HEK293T (cell line): ENCODE measurements around the gene GIPC3.

ENCODE experiments used
- BHLHE40 ChIP-seq: fragments of 450-650 bp; IDR thresholded peaks from 2 replicates; pipeline ENCODE4 v1.6.1; 2016; ENCODE audit warnings: mild to moderate bottlenecking, moderate library complexity, borderline replicate concordance
- ELF4 ChIP-seq: fragments of 450-650 bp; IDR thresholded peaks from 2 replicates; pipeline ENCODE4 v1.6.1; 2017; ENCODE audit warnings: antibody characterized with exemption
- FOXA1 ChIP-seq: fragments of 450-650 bp; IDR thresholded peaks from 2 replicates; pipeline ENCODE4 v1.6.1; 2016; ENCODE audit warnings: mild to moderate bottlenecking
- FOXM1 ChIP-seq: fragments of 450-650 bp; IDR thresholded peaks from 2 replicates; pipeline ENCODE4 v1.6.1; 2017; ENCODE audit warnings: mild to moderate bottlenecking, borderline replicate concordance
- SP1 ChIP-seq: fragments of 450-650 bp; IDR thresholded peaks from 2 replicates; pipeline ENCODE4 v1.6.1; 2017
- TARDBP ChIP-seq: fragments of 450-650 bp; IDR thresholded peaks from 2 replicates; pipeline ENCODE4 v1.6.1; 2016
- ZNF384 ChIP-seq: fragments of 450-650 bp; IDR thresholded peaks from 2 replicates; pipeline ENCODE4 v1.6.1; 2016
- TF ChIP-seq, protein P1 (sequence below): fragments of 450-650 bp; IDR thresholded peaks from 2 replicates; pipeline ENCODE4 v1.6.1; 2016

DNA sequence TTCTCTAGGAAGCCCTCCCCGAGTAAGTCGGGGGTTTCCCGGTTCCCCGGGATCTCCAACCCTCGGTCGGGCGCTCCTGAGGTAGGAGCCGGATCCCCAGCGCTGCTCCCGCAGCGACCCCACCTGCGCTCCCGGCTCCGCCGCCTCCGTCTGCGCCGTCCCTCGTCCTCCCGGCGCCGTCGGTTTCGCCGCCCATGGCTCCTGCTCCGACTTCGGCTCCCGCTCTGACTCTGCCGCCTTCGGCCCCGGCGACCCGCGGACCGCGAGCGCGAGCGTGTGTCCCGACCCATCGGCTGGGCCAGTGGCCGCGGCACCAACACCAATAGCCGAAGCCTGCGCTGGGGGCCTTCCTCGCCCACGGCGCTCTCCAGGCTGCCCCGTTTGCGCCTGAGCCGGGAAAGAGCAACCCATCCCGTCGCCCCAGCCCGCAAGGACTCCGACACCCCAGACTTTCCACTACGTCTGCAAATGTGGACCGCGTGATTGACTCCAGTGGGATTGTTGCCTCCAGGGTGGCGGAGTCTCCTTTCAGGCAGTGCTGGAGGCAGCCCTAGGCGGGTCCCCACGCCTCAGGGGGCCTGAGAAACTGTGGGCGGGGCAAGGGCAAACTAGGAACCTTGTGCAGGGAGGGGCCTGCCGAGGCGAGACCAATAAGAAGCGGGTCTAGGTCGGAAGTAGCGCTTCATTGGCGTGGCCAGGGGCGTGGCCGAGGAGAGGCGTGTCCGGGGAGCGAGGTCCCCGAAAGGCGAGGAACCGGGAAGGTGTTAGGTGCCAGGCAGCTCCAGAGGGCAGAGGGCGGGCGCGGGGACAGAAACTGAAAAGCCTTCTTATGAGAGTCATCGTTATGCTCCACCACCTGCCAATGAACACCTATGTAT lies 41.4 kb downstream of the GIPC3 start, which contains the start of gene CACTIN:
- TF ChIP-seq BHLHE40, result no peak
- no peak for TF ChIP-seq ZNF384
- peak; percentile 67 for TF ChIP-seq ELF4
- TF ChIP-seq FOXM1, result peak; percentile 67; the same call in 1 of the 2 replicates
- TF ChIP-seq TARDBP, result no peak
- TF ChIP-seq SP1, result peak; percentile 70
- TF ChIP-seq, protein P1, sequence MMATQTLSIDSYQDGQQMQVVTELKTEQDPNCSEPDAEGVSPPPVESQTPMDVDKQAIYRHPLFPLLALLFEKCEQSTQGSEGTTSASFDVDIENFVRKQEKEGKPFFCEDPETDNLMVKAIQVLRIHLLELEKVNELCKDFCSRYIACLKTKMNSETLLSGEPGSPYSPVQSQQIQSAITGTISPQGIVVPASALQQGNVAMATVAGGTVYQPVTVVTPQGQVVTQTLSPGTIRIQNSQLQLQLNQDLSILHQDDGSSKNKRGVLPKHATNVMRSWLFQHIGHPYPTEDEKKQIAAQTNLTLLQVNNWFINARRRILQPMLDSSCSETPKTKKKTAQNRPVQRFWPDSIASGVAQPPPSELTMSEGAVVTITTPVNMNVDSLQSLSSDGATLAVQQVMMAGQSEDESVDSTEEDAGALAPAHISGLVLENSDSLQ, result no peak
- no peak for TF ChIP-seq FOXA1
